ENCODE data around the gene IL34.

IL34 gene

GRCh38 chr16:70684146-70685060 lies 38.0 kb downstream of the IL34 start:
- H3K27ac ChIP-seq = peak overlapping the region; percentile 86 to 100
- TF ChIP-seq CTCF (IDR thresholded peaks at IDR 0.05) = no peak
- DNase-seq (ENCODE audit: low spot score) = no peak
- peak overlapping the region; percentile 86 for H3K4me3 ChIP-seq

GRCh38 chr16:70685061-70685937 lies 38.9 kb downstream of the IL34 start:
- TF ChIP-seq CTCF (IDR thresholded peaks at IDR 0.05) = no peak
- Histone ChIP-seq H3K27ac (peak overlapping the region; percentile 86 to 100), H3K4me3 (peak overlapping the region; percentile 86)
- DNase-seq (ENCODE audit: low spot score) = no peak

- no peak for TF ChIP-seq CTCF (IDR thresholded peaks at IDR 0.05)
- Histone ChIP-seq H3K4me3 (peak within 1 kb of the TSS; percentile 86), H3K27ac (peak within 1 kb of the TSS; percentile 96 to 100)
- DNase-seq (ENCODE audit: low spot score) = no peak
Measured at GRCh38 chr16:70685938-70686375, 39.6 kb downstream of the IL34 start, which contains the start of gene MTSS2. Gene MTSS2 (minus strand): TSS chr16:70686053. CDS start chr16:70685791, 262 bp downstream.

- no peak for DNase-seq (ENCODE audit: low spot score)
- Histone ChIP-seq H3K27ac (peak overlapping the region; percentile 96 to 100), H3K4me3 (peak overlapping the region; percentile 86)
- no peak for TF ChIP-seq CTCF (IDR thresholded peaks at IDR 0.05)
Measured at GRCh38 chr16:70686376-70687101, 40.2 kb downstream of the IL34 start.

- Histone ChIP-seq H3K27ac (peak overlapping the region; percentile 95 to 100), H3K4me3 (no peak overlapping the region)
- no peak for DNase-seq (ENCODE audit: low spot score)
- no peak for TF ChIP-seq CTCF (IDR thresholded peaks at IDR 0.05)
Measured at GRCh38 chr16:70687102-70687511, 40.7 kb downstream of the IL34 start.

- no peak for DNase-seq (ENCODE audit: low spot score)
- H3K4me3 ChIP-seq = no peak overlapping the region
- H3K27ac ChIP-seq = peak overlapping the region; percentile 95 to 100
- no peak for TF ChIP-seq CTCF (IDR thresholded peaks at IDR 0.05)
Measured at GRCh38 chr16:70687671-70688245, 41.4 kb downstream of the IL34 start.
